HCT116 (cell line): ENCODE data around the gene MYH7. TPM values are rescaled to one million over a fixed set of nuclear protein-coding genes. Genes with fewer than 3 reads are reported as not detected.

ENCODE experiments used
- ATAC-seq: fragments of 200-7000 bp; cut with Tn5 transposase; 2 replicates; pipeline ENCODE4 v1.9.1; 2020; ENCODE audit warnings: mild to moderate bottlenecking, moderate library complexity
- BruUV-seq: library from RNA; stranded (reverse); fragments of 400-500 nt; replicated peaks from 2 replicates; lab custom pipeline; 2021; lab: Mats Ljungman, UMichigan
- CTCF ChIA-PET: fragments of 300-600 bp; sonication (Branson Sonifier 250); formaldehyde crosslinking; loops from one replicate; lab custom pipeline; 2021; ENCODE audit warnings: antibody characterized with exemption; lab: Charles Lee
- POLR2A ChIA-PET: fragments of 300-600, 350-600 bp; sonication (Branson Sonifier 250); formaldehyde crosslinking; loops from one replicate; lab custom pipeline; 2021; ENCODE audit warnings: antibody characterized with exemption; lab: Charles Lee
- RAD21 ChIA-PET, 2 experiments: fragments of 300-600 bp; sonication (Branson Sonifier 250); formaldehyde crosslinking; loops; one replicate each; lab custom pipeline; 2023; ENCODE audit warnings: low total read pairs in 2 of 2; ENCODE audit not compliant: uncharacterized antibody in 2 of 2, unreplicated experiment in 2 of 2, low non-redundant PET in 1 of 2; lab: Charles Lee
- DNase-seq: peaks from one replicate; pipeline ENCODE4 v3.0.0-alpha.2; 2010; ENCODE audit warnings: low read depth, low spot score
- H2AFZ ChIP-seq: fragments of 200-600 bp; shearing (Covaris generic), sonication (generic); 2 replicates; pipeline ENCODE4 v1.6.1; 2017; ENCODE audit warnings: low read depth, mixed run types, mixed read lengths, antibody characterized with exemption, low read length; ENCODE audit not compliant: poor library complexity, severe bottlenecking
- H3K27ac ChIP-seq: 2 replicates; pipeline ENCODE4 v1.5.1; 2012; ENCODE audit warnings: low read depth, low read length
- H3K27me3 ChIP-seq: fragments of 200-600 bp; sonication (generic); 2 replicates; pipeline ENCODE4 v1.6.1; 2016; ENCODE audit warnings: mixed run types, low read length, mixed read lengths; ENCODE audit not compliant: insufficient read depth
- H3K36me3 ChIP-seq, 2 experiments: fragments of 200-500 bp in 1 of 2; fragments of 200-600 bp in 1 of 2; sonication (Bioruptor generic) in 1 of 2; sonication (generic) in 1 of 2; 2 replicates each; pipeline versions ENCODE4 v1.5.1 to v1.6.1; 2014 to 2016; ENCODE audit warnings: low read length in 2 of 2, inconsistent platforms in 1 of 2, mixed read lengths in 1 of 2, mixed run types in 1 of 2; ENCODE audit not compliant: insufficient read depth in 2 of 2, control insufficient read depth in 1 of 2
- H3K4me1 ChIP-seq, 2 experiments: fragments of 200-600 bp in 1 of 2; sonication (generic) in 1 of 2; 2 replicates each; pipeline versions ENCODE4 v1.5.1 to v1.6.1; 2012 to 2017; ENCODE audit warnings: low read length in 2 of 2, inconsistent platforms in 1 of 2, mild to moderate bottlenecking in 1 of 2, mixed read lengths in 1 of 2, mixed run types in 1 of 2, moderate library complexity in 1 of 2; ENCODE audit not compliant: insufficient read depth in 2 of 2, control insufficient read depth in 1 of 2
- H3K4me2 ChIP-seq: fragments of 200-600 bp; sonication (generic); 2 replicates; pipeline ENCODE4 v1.6.1; 2017; ENCODE audit warnings: mixed run types, low read length, mixed read lengths
- H3K4me3 ChIP-seq, 2 experiments: fragments of 200-600 bp in 1 of 2; sonication (generic) in 1 of 2; replicated peaks in 1 of 2; 2 replicates each; pipeline ENCODE4 v1.5.1; 2011 to 2016; ENCODE audit warnings: low read length in 2 of 2, control low read depth in 1 of 2, low read depth in 1 of 2, mild to moderate bottlenecking in 1 of 2, mixed read lengths in 1 of 2, mixed run types in 1 of 2
- H3K79me2 ChIP-seq: fragments of 200-600 bp; sonication (generic); 2 replicates; pipeline ENCODE4 v1.6.1; 2017; ENCODE audit warnings: mild to moderate bottlenecking, mixed run types, low read length, moderate library complexity, mixed read lengths; ENCODE audit not compliant: insufficient read depth
- H3K9ac ChIP-seq: fragments of 200-600 bp; sonication (generic); 2 replicates; pipeline ENCODE4 v1.6.1; 2016; ENCODE audit warnings: low read length, mixed read lengths
- H3K9me2 ChIP-seq: fragments of 200-600 bp; sonication (generic), shearing (Covaris generic); 2 replicates; pipeline ENCODE4 v1.6.1; 2017; ENCODE audit warnings: mixed run types, mild to moderate bottlenecking, moderate library complexity; ENCODE audit not compliant: insufficient read depth
- H3K9me3 ChIP-seq, 2 experiments: fragments of 200-500 bp in 1 of 2; fragments of 200-600 bp in 1 of 2; sonication (Bioruptor generic) in 1 of 2; sonication (generic) in 1 of 2; 2 replicates each; pipeline ENCODE4 v1.6.1; 2014 to 2017; ENCODE audit warnings: low read length in 2 of 2, mixed read lengths in 2 of 2, inconsistent platforms in 1 of 2, low read depth in 1 of 2, mild to moderate bottlenecking in 1 of 2, mixed run types in 1 of 2, moderate library complexity in 1 of 2; ENCODE audit not compliant: control insufficient read depth in 1 of 2, insufficient read depth in 1 of 2
- H4K20me1 ChIP-seq: fragments of 200-600 bp; sonication (generic), shearing (Covaris generic); 2 replicates; pipeline ENCODE4 v1.6.1; 2017; ENCODE audit warnings: mixed run types, mild to moderate bottlenecking, moderate library complexity; ENCODE audit not compliant: insufficient read depth
- CBX3 ChIP-seq: IDR thresholded peaks from 2 replicates; pipeline ENCODE4 v1.6.1; 2012; ENCODE audit warnings: low read depth
- ELF1 ChIP-seq: IDR thresholded peaks from 2 replicates; pipeline ENCODE4 v1.6.1; 2012; ENCODE audit warnings: low read depth, borderline replicate concordance
- EZH2 ChIP-seq: fragments of 200-600 bp; sonication (generic); IDR thresholded peaks from 2 replicates; pipeline ENCODE4 v1.6.1; 2017; ENCODE audit warnings: antibody characterized with exemption, mixed run types
- FOSL1 ChIP-seq: IDR thresholded peaks from 2 replicates; pipeline ENCODE4 v1.6.1; 2012; ENCODE audit warnings: low read depth
- JUND ChIP-seq: IDR thresholded peaks from 2 replicates; pipeline ENCODE4 v1.6.1; 2012
- POLR2AphosphoS5 ChIP-seq: IDR thresholded peaks from 2 replicates; pipeline ENCODE4 v1.6.1; 2011; ENCODE audit warnings: mild to moderate bottlenecking, low read depth, low read length, moderate library complexity
- SIN3A ChIP-seq: IDR thresholded peaks from 2 replicates; pipeline ENCODE4 v1.6.1; 2012; ENCODE audit warnings: low read depth
- YY1 ChIP-seq: IDR thresholded peaks from 2 replicates; pipeline ENCODE4 v1.6.1; 2011; ENCODE audit warnings: low read length, low read depth, moderate library complexity, mild to moderate bottlenecking; ENCODE audit not compliant: insufficient replicate concordance; ENCODE audit errors: extremely low read depth
- ZFX ChIP-seq: fragments of 450-650 bp; IDR thresholded peaks from 2 replicates; pipeline ENCODE4 v1.6.1; 2017
- ZNF274 ChIP-seq: fragments of 200-500 bp; sonication (Bioruptor generic); IDR thresholded peaks from 2 replicates; pipeline ENCODE4 v1.6.1; 2014; ENCODE audit warnings: mild to moderate bottlenecking, low read depth, low read length, inconsistent platforms
- intact Hi-C: fragments of 100-400 bp; cut with micrococcal nuclease; formaldehyde crosslinking; loops from 2 replicates; pipeline ENCODE4 v1.10.0; 2022
- total RNA-seq: library from RNA; stranded (reverse); gene quantifications from one replicate; pipeline ENCODE4 v1.2.1, GENCODE V29; 2021; ENCODE audit not compliant: unreplicated experiment
- TF ChIP-seq, protein P1 (sequence below): IDR thresholded peaks from 2 replicates; pipeline ENCODE4 v1.6.1; 2011; ENCODE audit warnings: mild to moderate bottlenecking, low read length, moderate library complexity; ENCODE audit not compliant: insufficient replicate concordance; ENCODE audit errors: extremely low read depth
- TF ChIP-seq, protein P2 (sequence below), 3 experiments: fragments of 200-600 bp in 1 of 3; sonication (generic) in 1 of 3; IDR thresholded peaks in 2 of 3; conservative IDR thresholded peaks in 1 of 3; 2 replicates each; pipeline ENCODE4 v1.5.1; 2012 to 2017; ENCODE audit warnings: low read depth in 2 of 3, low read length in 2 of 3, antibody characterized with exemption in 1 of 3, borderline replicate concordance in 1 of 3, control low read depth in 1 of 3, mild to moderate bottlenecking in 1 of 3, mixed read lengths in 1 of 3, mixed run types in 1 of 3, moderate library complexity in 1 of 3; ENCODE audit not compliant: insufficient read depth in 1 of 3
- TF ChIP-seq, protein P3 (sequence below): IDR thresholded peaks from 2 replicates; pipeline ENCODE4 v1.6.1; 2012

The MYH7 gene
- total RNA-seq, 1 experiment from 2014 or later: not detected

DNA sequence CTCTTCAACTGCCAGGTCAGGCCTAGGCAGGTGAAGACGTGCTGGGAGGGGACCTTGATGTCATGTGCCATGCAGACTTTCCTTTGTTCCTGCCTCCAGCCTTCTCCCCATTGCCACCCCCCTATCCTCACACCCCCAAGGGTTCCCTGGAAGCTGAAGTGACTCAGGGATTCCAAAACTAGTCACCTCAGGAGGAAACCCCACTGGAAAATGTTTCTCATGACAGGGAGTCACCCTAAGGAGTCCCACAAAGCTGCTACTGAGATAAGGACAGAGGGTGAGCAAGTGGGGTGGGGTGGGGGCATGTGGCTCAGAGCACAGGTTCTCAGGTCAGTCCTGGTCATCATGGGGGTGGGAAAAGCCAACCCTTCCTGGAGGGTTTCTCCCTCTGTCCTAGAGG, 65.2 kb downstream of the MYH7 start:
- BruUV-seq: no TSS peak
- CTCF ChIA-PET: interaction anchor here (1.1 kb wide), 1 partner anchor 10 kb away, joined by 3 read pairs; no protein-coding TSS in a partner anchor
- Histone ChIP-seq H3K9ac (no peak overlapping the region), H3K4me1 (no peaks in the 10 kb centered on the region; a peak in 1 of 4 replicates), H3K79me2 (no peaks in the 10 kb centered on the region), H3K9me3 (no peaks in the 10 kb centered on the region), H3K9me2 (no peaks in the 10 kb centered on the region), H3K4me2 (no peak overlapping the region), H4K20me1 (no peaks in the 10 kb centered on the region), H3K4me3 (no peak overlapping the region), H2AFZ (no peak overlapping the region), H3K36me3 (no peaks in the 10 kb centered on the region), H3K27me3 (no peaks in the 10 kb centered on the region), H3K27ac (no peak overlapping the region)
- ATAC-seq (no peak), DNase-seq (no peak)
- intact Hi-C loops: no loop called here
- RAD21 ChIA-PET: no interaction called here
- POLR2A ChIA-PET: no interaction called here
- TF ChIP-seq ZFX (no peak), POLR2AphosphoS5 (no peak), CBX3 (no peak), FOSL1 (no peak), ELF1 (no peak), JUND (no peak), ZNF274 (no peak), EZH2 (no peak), YY1 (no peak), SIN3A (no peak)
- TF ChIP-seq, protein P1, sequence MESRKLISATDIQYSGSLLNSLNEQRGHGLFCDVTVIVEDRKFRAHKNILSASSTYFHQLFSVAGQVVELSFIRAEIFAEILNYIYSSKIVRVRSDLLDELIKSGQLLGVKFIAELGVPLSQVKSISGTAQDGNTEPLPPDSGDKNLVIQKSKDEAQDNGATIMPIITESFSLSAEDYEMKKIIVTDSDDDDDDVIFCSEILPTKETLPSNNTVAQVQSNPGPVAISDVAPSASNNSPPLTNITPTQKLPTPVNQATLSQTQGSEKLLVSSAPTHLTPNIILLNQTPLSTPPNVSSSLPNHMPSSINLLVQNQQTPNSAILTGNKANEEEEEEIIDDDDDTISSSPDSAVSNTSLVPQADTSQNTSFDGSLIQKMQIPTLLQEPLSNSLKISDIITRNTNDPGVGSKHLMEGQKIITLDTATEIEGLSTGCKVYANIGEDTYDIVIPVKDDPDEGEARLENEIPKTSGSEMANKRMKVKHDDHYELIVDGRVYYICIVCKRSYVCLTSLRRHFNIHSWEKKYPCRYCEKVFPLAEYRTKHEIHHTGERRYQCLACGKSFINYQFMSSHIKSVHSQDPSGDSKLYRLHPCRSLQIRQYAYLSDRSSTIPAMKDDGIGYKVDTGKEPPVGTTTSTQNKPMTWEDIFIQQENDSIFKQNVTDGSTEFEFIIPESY: no peak
- TF ChIP-seq, protein P2, sequence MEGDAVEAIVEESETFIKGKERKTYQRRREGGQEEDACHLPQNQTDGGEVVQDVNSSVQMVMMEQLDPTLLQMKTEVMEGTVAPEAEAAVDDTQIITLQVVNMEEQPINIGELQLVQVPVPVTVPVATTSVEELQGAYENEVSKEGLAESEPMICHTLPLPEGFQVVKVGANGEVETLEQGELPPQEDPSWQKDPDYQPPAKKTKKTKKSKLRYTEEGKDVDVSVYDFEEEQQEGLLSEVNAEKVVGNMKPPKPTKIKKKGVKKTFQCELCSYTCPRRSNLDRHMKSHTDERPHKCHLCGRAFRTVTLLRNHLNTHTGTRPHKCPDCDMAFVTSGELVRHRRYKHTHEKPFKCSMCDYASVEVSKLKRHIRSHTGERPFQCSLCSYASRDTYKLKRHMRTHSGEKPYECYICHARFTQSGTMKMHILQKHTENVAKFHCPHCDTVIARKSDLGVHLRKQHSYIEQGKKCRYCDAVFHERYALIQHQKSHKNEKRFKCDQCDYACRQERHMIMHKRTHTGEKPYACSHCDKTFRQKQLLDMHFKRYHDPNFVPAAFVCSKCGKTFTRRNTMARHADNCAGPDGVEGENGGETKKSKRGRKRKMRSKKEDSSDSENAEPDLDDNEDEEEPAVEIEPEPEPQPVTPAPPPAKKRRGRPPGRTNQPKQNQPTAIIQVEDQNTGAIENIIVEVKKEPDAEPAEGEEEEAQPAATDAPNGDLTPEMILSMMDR (IDR thresholded peaks at IDR 0.05 in 2 of 3, conservative IDR thresholded peaks at IDR 0.05 in 1 of 3; ENCODE audit: borderline replicate concordance in 1 of 3, insufficient read depth in 1 of 3, low read depth in 2 of 3, low read length in 2 of 3): no peak
- TF ChIP-seq, protein P3, sequence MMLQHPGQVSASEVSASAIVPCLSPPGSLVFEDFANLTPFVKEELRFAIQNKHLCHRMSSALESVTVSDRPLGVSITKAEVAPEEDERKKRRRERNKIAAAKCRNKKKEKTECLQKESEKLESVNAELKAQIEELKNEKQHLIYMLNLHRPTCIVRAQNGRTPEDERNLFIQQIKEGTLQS: no peak
